ENCODE results near the gene PAX5.

DNA sequence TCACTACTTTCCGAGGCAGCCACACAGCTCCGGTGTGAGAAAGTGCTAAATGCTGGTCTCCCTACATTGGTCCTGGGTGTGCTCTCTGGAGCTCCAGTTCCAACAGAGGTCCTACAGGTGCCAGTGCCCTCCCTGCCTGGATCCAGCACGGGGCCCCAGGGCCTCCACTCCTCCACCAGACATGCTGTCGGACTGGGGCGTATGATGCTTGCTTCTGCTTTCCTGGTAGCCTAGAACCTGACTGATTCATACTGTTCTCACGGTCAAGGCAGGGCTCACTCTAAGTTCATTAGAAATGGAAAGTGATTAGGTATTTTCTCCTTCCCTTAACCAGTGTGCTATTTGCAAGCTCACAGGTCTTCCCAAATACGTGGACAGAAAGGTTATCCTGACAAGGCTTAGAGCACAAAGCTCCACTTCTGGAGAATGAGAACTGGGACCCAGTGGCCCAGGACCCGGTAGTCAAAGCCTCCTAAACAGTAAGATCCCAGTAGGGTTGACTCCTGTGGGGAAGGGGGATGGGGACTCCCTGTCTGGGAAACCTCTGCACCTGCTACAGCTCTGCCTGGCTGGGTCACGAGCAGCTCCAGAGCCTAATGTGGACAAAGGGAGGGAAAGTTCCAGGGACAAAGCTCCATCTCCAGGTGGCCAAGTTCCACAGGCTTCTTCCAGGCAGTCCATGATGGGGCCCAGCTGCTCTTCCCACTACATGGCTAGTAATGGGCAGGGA is 98.1 kb downstream of the PAX5 start:
- TF ChIP-seq CTCF (conservative IDR thresholded peaks at IDR 0.05) (no peak), ZFX (IDR thresholded peaks at IDR 0.05) (no peak)
